Ovary (tissue), 9 donors: Measurements from ENCODE around the gene FGGY. TPM values are rescaled to one million over a fixed set of nuclear protein-coding genes. Genes with fewer than 3 reads are reported as not detected.

Experiments
- DNase-seq, 5 donors: peaks; one replicate each; pipeline ENCODE4 v3.0.0-alpha.2; 2019 to 2020
- H3K27ac ChIP-seq, 2 donors: fragments of 200-600 bp; one replicate each; pipeline versions ENCODE4 v1.5.1 to v1.8.0; 2019 to 2022
- H3K27me3 ChIP-seq: fragments of 200-600 bp; one replicate; pipeline ENCODE4 v1.8.0; 2022
- H3K36me3 ChIP-seq: fragments of 200-600 bp; sonication (generic); one replicate; pipeline ENCODE4 v1.5.1; 2019
- H3K4me1 ChIP-seq: one replicate; pipeline ENCODE4 v1.8.1; 2013; ENCODE audit warnings: mild to moderate bottlenecking, moderate library complexity; ENCODE audit not compliant: insufficient read depth
- H3K4me3 ChIP-seq: fragments of 200-600 bp; sonication (generic); one replicate; pipeline ENCODE4 v1.5.1; 2017
- H3K9me3 ChIP-seq, 2 donors: fragments of 200-600 bp in 1 of 2; sonication (generic) in 1 of 2; one replicate each; pipeline versions ENCODE4 v1.5.1 to v1.8.1; 2013 to 2019; ENCODE audit warnings: mild to moderate bottlenecking in 1 of 2, moderate library complexity in 1 of 2
- CTCF ChIP-seq, 3 donors: fragments of 450-650 bp in 2 of 3; fragments of 200-600 bp in 1 of 3; IDR thresholded peaks; one replicate each; pipeline versions ENCODE4 v1.5.1 to v1.8.0; 2016 to 2022; ENCODE audit warnings: antibody characterized with exemption in 3 of 3, mild to moderate bottlenecking in 1 of 3
- EP300 ChIP-seq: sonication (generic); formaldehyde crosslinking; IDR thresholded peaks from one replicate; pipeline ENCODE4 v1.6.1; 2017; ENCODE audit warnings: antibody characterized with exemption
- POLR2A ChIP-seq: fragments of 450-650 bp; IDR thresholded peaks from one replicate; pipeline ENCODE4 v1.6.1; 2017; ENCODE audit warnings: antibody characterized with exemption, mild to moderate bottlenecking, moderate library complexity
- WGBS, 3 donors: extraction: QIAGEN DNeasy Blood & Tissue Kit in 1 of 3; methylation state at CpG; one replicate each; pipeline versions ENCODE4 v1.1.5 to v1.1.7; 2013 to 2017; 5-methylcytosine and 5-hydroxymethylcytosine counted together
- intact Hi-C, 4 donors: fragments of 100-400 bp; cut with DNase I; formaldehyde crosslinking; loops; one replicate each; pipeline versions ENCODE4 v1.11.0 to v1.15.1; 2022 to 2023
- polyA plus RNA-seq, 2 donors: library from polyadenylated mRNA; stranded (reverse); fragments of 200-250 nt in 1 of 2; fragments of 350-450 nt in 1 of 2; fragmentation: Illumina TruSeq in 1 of 2; extraction: RNeasy Lipid Tissue Mini Kit (QIAGEN cat#74804) in 1 of 2; gene quantifications; one replicate each; pipeline ENCODE4 v1.2.3, GENCODE V29; 2013 to 2014
- total RNA-seq, 7 donors: library from RNA; depleted of rRNA in 2 of 7; stranded (reverse); fragments of >200 nt in 2 of 7; fragmentation: NEBNext Ultra II Directional in 3 of 7; extraction: Animal tissue kit (Norgen Biotek cat#: 25700) in 3 of 7; gene quantifications; one replicate each; pipeline versions ENCODE4 v1.1.0 to v1.2.4, GENCODE V29; 2016 to 2023
- donor health status: DM: no; HTN: no; CAD: no; lungs with moderate emphysema.
- donor health status: DM: no; HTN: no; CAD: no.
- donor health status: Bipolar disorder and iron deficiency.
- donor health status: DM: yes; HTN: yes; CAD: no.
- donor health status: DM: no; HTN: no; CAD: no.
- donor health status: DM: yes; HTN: yes; CAD: no.

Gene FGGY
- total and polyA plus RNA-seq, 9 donors: 7.9 to 62.0 (median 44.7) TPM

- Histone ChIP-seq H3K27me3 (no peaks in the 10 kb centered on the region), H3K4me1 (peaks cover 3% of the 10 kb centered on the region), H3K4me3 (no peak overlapping the region), H3K36me3 (no peaks in the 10 kb centered on the region), H3K9me3 (no peaks in the 10 kb centered on the region), H3K27ac (no peak overlapping the region)
- intact Hi-C loops: no loop called here
- DNase-seq: no peak
- no peak for TF ChIP-seq CTCF (IDR thresholded peaks at IDR 0.05)
Observed at GRCh38 chr1:59379371-59379728, 82.5 kb downstream of the FGGY start.

- DNase-seq: no peak
- Histone ChIP-seq H3K4me3 (no peak overlapping the region), H3K27me3 (no peaks in the 10 kb centered on the region), H3K4me1 (no peaks in the 10 kb centered on the region), H3K9me3 (no peaks in the 10 kb centered on the region), H3K36me3 (no peaks in the 10 kb centered on the region), H3K27ac (no peak overlapping the region)
- TF ChIP-seq POLR2A (no peak), CTCF (IDR thresholded peaks at IDR 0.05) (no peak), EP300 (no peak)
- WGBS, 3 donors: 75 to 84% (median 79%) methylated on average over 3 of the region's 3 CpGs
- intact Hi-C loops: no loop called here
Observed at GRCh38 chr1:59383963-59384362, 87.1 kb downstream of the FGGY start.

GRCh38 chr1:59384443-59384842, 87.5 kb downstream of the FGGY start:
- H3K9me3 ChIP-seq: no peaks in the 10 kb centered on the region
- intact Hi-C loops: no loop called here
- WGBS, 3 donors: 51 to 63% (median 52%) methylated on average over 1 of the region's 1 CpG
- DNase-seq: no peak
- H3K27me3 ChIP-seq: no peaks in the 10 kb centered on the region
- no peaks in the 10 kb centered on the region for H3K36me3 ChIP-seq
- no peak overlapping the region for H3K4me3 ChIP-seq
- no peak for TF ChIP-seq POLR2A
- no peak for TF ChIP-seq EP300
- no peak for TF ChIP-seq CTCF (IDR thresholded peaks at IDR 0.05)
- H3K4me1 ChIP-seq: no peaks in the 10 kb centered on the region
- no peak overlapping the region for H3K27ac ChIP-seq

- WGBS, 3 donors: 92 to 95% (median 93%) methylated on average over 3 of the region's 3 CpGs
- H3K4me3 ChIP-seq: no peak overlapping the region
- no peak overlapping the region for H3K27ac ChIP-seq
- peaks cover 4% of the 10 kb centered on the region for H3K4me1 ChIP-seq
- no peaks in the 10 kb centered on the region for H3K27me3 ChIP-seq
- H3K9me3 ChIP-seq: no peaks in the 10 kb centered on the region
- DNase-seq: no peak
- no peaks in the 10 kb centered on the region for H3K36me3 ChIP-seq
- TF ChIP-seq POLR2A: no peak
- intact Hi-C loops: no loop called here
Observed at GRCh38 chr1:59388191-59388590, 91.3 kb downstream of the FGGY start.

- intact Hi-C loops: loop anchor here in 1 of 4 donors (10.0 kb wide), 1 partner anchor 125 kb away; no protein-coding TSS in a partner anchor
- H3K4me1 ChIP-seq: peaks cover 14% of the 10 kb centered on the region
- DNase-seq: no peak
- no peaks in the 10 kb centered on the region for H3K36me3 ChIP-seq
- TF ChIP-seq POLR2A (no peak), EP300 (no peak), CTCF (IDR thresholded peaks at IDR 0.05) (no peak)
- no peak overlapping the region for H3K27ac ChIP-seq
- no peaks in the 10 kb centered on the region for H3K27me3 ChIP-seq
- H3K4me3 ChIP-seq: no peak overlapping the region
- no peaks in the 10 kb centered on the region for H3K9me3 ChIP-seq
Observed at GRCh38 chr1:59389847-59390246, 93.0 kb downstream of the FGGY start.
